SK-N-MC (cell line): Measurements from ENCODE around the gene C3orf22.

ENCODE experiments used
- EZH2 ChIP-seq: fragments of 200-600 bp; sonication (generic); IDR thresholded peaks from one replicate; pipeline ENCODE4 v1.6.1; 2017; ENCODE audit warnings: antibody characterized with exemption
- FOXP2 ChIP-seq: optimal IDR thresholded peaks from 2 replicates; pipeline ENCODE3; 2011; ENCODE audit warnings: mild to moderate bottlenecking, moderate library complexity; ENCODE audit not compliant: insufficient read depth; ENCODE audit errors: extremely low read length, control extremely low read depth
- POLR2AphosphoS5 ChIP-seq: IDR thresholded peaks from 2 replicates; pipeline ENCODE4 v1.6.1; 2012; ENCODE audit warnings: mild to moderate bottlenecking, low read depth, low read length, borderline replicate concordance

DNA sequence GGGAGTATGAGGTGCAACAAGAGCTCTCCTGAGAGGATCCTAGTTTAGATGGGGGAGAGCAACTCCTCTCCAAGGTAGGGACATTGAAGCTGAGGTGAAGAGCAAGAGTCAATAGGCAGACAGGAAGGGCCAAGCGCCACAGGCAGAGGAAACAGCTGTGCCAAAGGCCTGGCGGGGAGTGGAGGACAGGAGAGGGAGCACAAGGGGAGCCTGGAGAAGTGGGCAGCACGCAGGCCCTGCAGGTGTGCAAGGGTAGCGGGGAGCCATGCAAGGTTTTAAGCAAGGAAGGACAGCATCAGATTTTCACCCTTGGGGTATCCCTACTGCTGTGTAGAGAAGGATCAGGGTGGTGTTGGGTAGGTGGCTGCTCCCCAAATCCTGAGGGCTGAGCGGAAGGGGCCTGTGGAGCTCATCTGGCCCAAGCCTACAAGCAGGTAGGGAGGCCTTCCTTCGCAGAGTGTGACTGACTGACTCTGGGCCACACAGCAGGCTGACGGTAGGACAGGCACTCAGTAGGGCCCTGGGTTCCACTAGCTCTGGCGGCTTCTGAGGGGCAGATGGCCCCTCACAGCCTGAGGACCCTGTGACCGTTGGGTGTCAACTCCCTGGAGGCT lies 21.5 kb downstream of the C3orf22 start:
- TF ChIP-seq POLR2AphosphoS5 (no peak), EZH2 (no peak), FOXP2 (no peak)
